Esophagus (tissue), 2 donors: Measurements from ENCODE around the gene OR8J3. TPM values are rescaled to one million over a fixed set of nuclear protein-coding genes. Genes with fewer than 3 reads are reported as not detected.
"Not testable (repeated sequence)": the region's sequence is repeated elsewhere in the genome, so short reads cannot be mapped to it uniquely, and the experiment has no call there.

Source experiments
- H3K27ac ChIP-seq, 2 donors: one replicate each; pipeline ENCODE4 v1.5.1; 2013; ENCODE audit warnings: low read depth in 2 of 2, mild to moderate bottlenecking in 2 of 2, inconsistent platforms in 1 of 2, low read length in 1 of 2, moderate library complexity in 1 of 2
- H3K27me3 ChIP-seq, 2 donors: one replicate each; pipeline ENCODE4 v1.6.1; 2013; ENCODE audit warnings: low read length in 2 of 2, control low read depth in 1 of 2, mild to moderate bottlenecking in 1 of 2; ENCODE audit not compliant: insufficient read depth in 2 of 2, control insufficient read depth in 1 of 2
- H3K36me3 ChIP-seq, 2 donors: one replicate each; pipeline ENCODE4 v1.6.1; 2013; ENCODE audit warnings: low read length in 1 of 2; ENCODE audit not compliant: control insufficient read depth in 2 of 2, insufficient read depth in 2 of 2
- H3K4me1 ChIP-seq, 2 donors: one replicate each; pipeline ENCODE4 v1.6.1; 2013; ENCODE audit warnings: low read length in 1 of 2; ENCODE audit not compliant: control insufficient read depth in 2 of 2, insufficient read depth in 2 of 2
- H3K4me3 ChIP-seq, 2 donors: one replicate each; pipeline ENCODE4 v1.5.1; 2013; ENCODE audit warnings: low read length in 2 of 2, mild to moderate bottlenecking in 2 of 2, low read depth in 1 of 2, moderate library complexity in 1 of 2
- H3K9me3 ChIP-seq, 2 donors: one replicate each; pipeline ENCODE4 v1.6.1; 2013; ENCODE audit warnings: mild to moderate bottlenecking in 2 of 2, low read depth in 1 of 2, low read length in 1 of 2, moderate library complexity in 1 of 2; ENCODE audit not compliant: control insufficient read depth in 2 of 2, insufficient read depth in 1 of 2
- WGBS, 2 donors: extraction: QIAGEN DNeasy Blood & Tissue Kit; methylation state at CpG; one replicate each; pipeline ENCODE4 v1.1.7; 2013; 5-methylcytosine and 5-hydroxymethylcytosine counted together
- polyA plus RNA-seq, 2 donors: library from polyadenylated mRNA; stranded (reverse); fragments of 200-250 nt; gene quantifications; one replicate each; pipeline ENCODE4 v1.2.3, GENCODE V29; 2013
- donor health status: healthy with polysubstance abuse.
- donor health status: Bipolar disorder and iron deficiency.

Gene OR8J3
- polyA plus RNA-seq, 2 donors = not detected

- H3K27me3 ChIP-seq, H3K36me3 ChIP-seq, H3K9me3 ChIP-seq, H3K27ac ChIP-seq, H3K4me1 ChIP-seq, H3K4me3 ChIP-seq: not testable (repeated sequence)
- WGBS, 2 donors = 88 to 92% methylated on average over 24 to 30 of the region's 30 CpGs
Measured at GRCh38 chr11:56143681-56144080, 3.7 kb upstream of the OR8J3 start.

GRCh38 chr11:56122073-56122472 is 17.9 kb downstream of the OR8J3 start, which contains the start of gene OR8H3:
Gene OR8H3, plus strand, starts transcription at chr11:56122373. Its CDS starts 0 bp downstream, at chr11:56122373.
- Histone ChIP-seq H3K27ac (no peak within 1 kb of the TSS), H3K9me3 (peaks cover 0 to 2% of the 10 kb centered on the region in 2 donors), H3K4me1 (no peaks in the 10 kb centered on the region), H3K36me3 (no peaks in the 10 kb centered on the region), H3K4me3 (no peak within 1 kb of the TSS), H3K27me3 (no peaks in the 10 kb centered on the region)
- 64 to 69% methylated on average over 6 of the region's 6 CpGs for WGBS, 2 donors

DNA sequence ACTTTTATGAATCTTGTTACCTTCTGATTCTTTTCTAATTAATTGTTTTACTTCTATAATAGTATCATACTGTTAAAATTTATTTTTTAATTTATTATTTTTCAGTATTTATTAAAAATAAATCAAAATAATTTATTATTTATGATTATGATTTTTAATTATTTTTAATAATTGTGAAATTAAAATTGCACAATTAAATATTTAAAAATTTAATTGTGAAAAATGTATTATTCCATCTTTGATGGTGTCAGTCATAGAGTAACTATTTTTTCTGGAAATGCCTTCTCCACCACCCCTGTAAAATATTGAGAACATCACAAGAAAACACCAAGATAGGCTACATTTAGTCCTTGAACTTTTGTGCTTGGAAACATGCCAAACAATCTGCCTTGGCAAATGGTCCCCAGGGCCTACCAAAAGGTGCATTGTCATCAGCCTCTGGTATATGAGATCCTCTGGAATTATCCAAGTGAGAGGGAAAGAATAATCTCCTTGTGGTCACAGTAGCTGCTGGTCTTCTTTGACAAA is 36.7 kb downstream of the OR8J3 start, which contains the start of gene OR8H2:
Gene OR8H2, plus strand, starts transcription at position 478 of the 528 bp plus-strand sequence. CDS start 1,356 bp downstream, outside the sequence.
- no peak within 1 kb of the TSS for H3K27ac ChIP-seq
- no peaks in the 10 kb centered on the region for H3K27me3 ChIP-seq
- no peaks in the 10 kb centered on the region for H3K36me3 ChIP-seq
- no peak within 1 kb of the TSS for H3K4me3 ChIP-seq
- H3K4me1 ChIP-seq = no peaks in the 10 kb centered on the region
- no peaks in the 10 kb centered on the region for H3K9me3 ChIP-seq

DNA sequence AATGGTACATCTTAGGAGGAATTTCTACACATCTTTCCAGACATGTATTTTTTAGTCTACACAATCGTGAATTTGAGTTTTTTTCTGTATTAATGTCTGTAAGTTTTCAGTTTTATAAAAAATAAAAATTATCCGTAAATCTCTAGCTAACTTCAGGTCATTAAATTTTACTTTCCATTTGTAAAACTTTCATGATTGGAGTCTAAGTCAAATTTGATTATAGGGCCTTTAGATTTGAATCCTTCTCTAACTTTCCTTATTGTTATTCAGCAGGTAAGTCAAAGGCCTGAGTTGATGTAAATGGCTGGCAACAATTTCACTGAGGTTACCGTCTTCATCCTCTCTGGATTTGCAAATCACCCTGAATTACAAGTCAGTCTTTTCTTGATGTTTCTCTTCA is 47.0 kb downstream of the OR8J3 start, which contains the start of gene OR8I2:
Gene OR8I2, plus strand, starts transcription at position 301 of the 400 bp plus-strand sequence. Its CDS starts 0 bp downstream, at position 301.
- no peaks in the 10 kb centered on the region for H3K4me1 ChIP-seq
- 71 to 83% methylated on average over 3 of the region's 3 CpGs for WGBS, 2 donors
- H3K36me3 ChIP-seq = no peaks in the 10 kb centered on the region
- H3K9me3 ChIP-seq = no peaks in the 10 kb centered on the region
- H3K27me3 ChIP-seq = no peaks in the 10 kb centered on the region
- H3K27ac ChIP-seq = no peak within 1 kb of the TSS
- H3K4me3 ChIP-seq = no peak within 1 kb of the TSS

DNA sequence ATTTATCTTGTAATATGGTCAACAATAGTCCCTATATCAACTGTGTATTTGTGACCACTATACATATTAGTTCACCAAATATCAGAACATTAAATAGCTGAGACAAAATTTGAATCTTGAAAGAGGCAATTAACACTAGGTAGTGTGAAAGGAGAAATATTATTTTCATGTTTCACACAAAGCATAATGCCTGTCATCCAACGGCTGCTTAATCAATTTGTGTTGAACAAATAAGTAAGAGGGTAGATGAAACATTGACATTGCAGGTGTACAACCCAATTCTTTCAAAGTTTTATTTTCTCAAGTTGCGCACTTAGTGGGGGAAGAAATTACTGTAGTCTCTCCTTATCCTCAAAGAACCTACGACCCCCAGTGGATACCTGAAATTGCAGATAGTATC is 50.3 kb downstream of the OR8J3 start:
- H3K9me3 ChIP-seq = no peaks in the 10 kb centered on the region

More for the DNA sequence above, 50.3 kb downstream of the OR8J3 start:
- no peaks in the 10 kb centered on the region for H3K36me3 ChIP-seq
- 55 to 80% methylated on average over 3 of the region's 3 CpGs for WGBS, 2 donors
- H3K27ac ChIP-seq = no peak overlapping the region
- H3K4me3 ChIP-seq = no peak overlapping the region
- H3K4me1 ChIP-seq = no peaks in the 10 kb centered on the region
- H3K27me3 ChIP-seq = no peaks in the 10 kb centered on the region

Other genes with a start within 250 kb of the OR8J3 start
- not detected for gene OR5W2, start 225.6 kb downstream of the OR8J3 start, polyA plus RNA-seq
- gene OR5I1, start 203.8 kb downstream of the OR8J3 start, polyA plus RNA-seq = not detected
- not detected for gene OR10AG1, start 170.3 kb downstream of the OR8J3 start, polyA plus RNA-seq
- gene OR5F1, start 145.6 kb downstream of the OR8J3 start, polyA plus RNA-seq = not detected
- not detected for gene OR5AS1, start 112.5 kb downstream of the OR8J3 start, polyA plus RNA-seq
- not detected for gene OR8I2, start 46.9 kb downstream of the OR8J3 start, polyA plus RNA-seq
- not detected for gene OR8H2, start 36.5 kb downstream of the OR8J3 start, polyA plus RNA-seq
- gene OR8H3, start 17.8 kb downstream of the OR8J3 start, polyA plus RNA-seq = not detected
- not detected for gene OR8K5, start 20.1 kb upstream of the OR8J3 start, polyA plus RNA-seq
- gene OR5J2, start 36.4 kb upstream of the OR8J3 start, polyA plus RNA-seq = not detected
- not detected for gene OR5T2, start 94.1 kb upstream of the OR8J3 start, polyA plus RNA-seq
- gene OR5T3, start 112.1 kb upstream of the OR8J3 start, polyA plus RNA-seq = not detected
- not detected for gene OR5T1, start 134.0 kb upstream of the OR8J3 start, polyA plus RNA-seq
- not detected for gene OR8H1, start 152.1 kb upstream of the OR8J3 start, polyA plus RNA-seq
- not detected for gene OR8K3, start 174.9 kb upstream of the OR8J3 start, polyA plus RNA-seq
- not detected for gene OR8K1, start 205.8 kb upstream of the OR8J3 start, polyA plus RNA-seq
- gene OR8J1, start 214.1 kb upstream of the OR8J3 start, polyA plus RNA-seq = not detected
- not detected for gene OR8U1, start 235.4 kb upstream of the OR8J3 start, polyA plus RNA-seq